GM18526 (cell line): ENCODE results near the gene SUGCT.

ENCODE experiments used
- POLR2A ChIP-seq: IDR thresholded peaks from 3 replicates; pipeline ENCODE4 v1.6.1; 2011; ENCODE audit not compliant: insufficient read length; ENCODE audit errors: extremely low read depth

Gene SUGCT

GRCh38 chr7:40298421-40298820 lies 163.6 kb downstream of the SUGCT start:
- TF ChIP-seq POLR2A, result no peak

DNA sequence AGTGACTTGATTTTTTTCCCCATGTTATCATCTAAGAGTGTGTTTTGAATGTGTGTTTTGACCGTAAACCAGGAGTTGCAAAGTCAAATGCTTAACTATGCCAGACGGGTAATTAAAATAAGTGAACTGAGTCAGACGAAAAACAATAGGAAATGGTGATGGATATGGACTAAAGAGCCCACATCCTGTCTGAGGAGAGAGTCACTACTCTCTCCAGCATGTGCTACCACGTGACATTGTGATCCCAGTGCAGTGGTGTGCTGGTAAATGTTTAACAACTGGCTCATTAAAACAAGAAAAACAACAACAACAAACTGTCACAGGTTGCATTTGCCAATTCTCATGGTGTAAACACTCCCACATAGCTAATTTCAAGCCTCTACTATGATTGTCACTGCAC lies 164.3 kb downstream of the SUGCT start:
- TF ChIP-seq POLR2A, result no peak

DNA sequence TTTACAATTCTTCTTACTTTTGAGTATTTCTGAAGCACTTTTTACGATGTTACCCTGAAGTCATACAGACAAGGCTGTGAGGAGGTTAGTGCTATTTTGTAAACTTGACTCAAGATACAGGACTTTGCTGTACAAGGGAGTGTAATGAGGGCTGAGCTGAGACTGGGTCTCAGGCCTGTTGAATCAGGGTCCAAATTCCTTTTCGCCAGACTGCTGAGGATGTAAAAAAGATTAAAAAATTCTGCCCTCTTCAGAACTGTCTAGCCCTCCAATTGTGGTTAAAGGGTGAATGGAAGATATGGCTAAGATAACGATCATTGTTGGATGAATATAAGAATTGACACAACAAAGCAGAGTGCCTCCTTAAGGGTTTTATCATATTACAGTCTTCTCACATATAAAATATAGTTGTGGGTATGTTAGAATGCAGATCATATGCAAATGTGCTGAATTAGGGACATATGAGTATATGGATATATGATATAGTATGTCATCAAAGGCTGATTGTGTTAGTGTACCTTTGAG lies 165.4 kb downstream of the SUGCT start:
- TF ChIP-seq POLR2A, result no peak

DNA sequence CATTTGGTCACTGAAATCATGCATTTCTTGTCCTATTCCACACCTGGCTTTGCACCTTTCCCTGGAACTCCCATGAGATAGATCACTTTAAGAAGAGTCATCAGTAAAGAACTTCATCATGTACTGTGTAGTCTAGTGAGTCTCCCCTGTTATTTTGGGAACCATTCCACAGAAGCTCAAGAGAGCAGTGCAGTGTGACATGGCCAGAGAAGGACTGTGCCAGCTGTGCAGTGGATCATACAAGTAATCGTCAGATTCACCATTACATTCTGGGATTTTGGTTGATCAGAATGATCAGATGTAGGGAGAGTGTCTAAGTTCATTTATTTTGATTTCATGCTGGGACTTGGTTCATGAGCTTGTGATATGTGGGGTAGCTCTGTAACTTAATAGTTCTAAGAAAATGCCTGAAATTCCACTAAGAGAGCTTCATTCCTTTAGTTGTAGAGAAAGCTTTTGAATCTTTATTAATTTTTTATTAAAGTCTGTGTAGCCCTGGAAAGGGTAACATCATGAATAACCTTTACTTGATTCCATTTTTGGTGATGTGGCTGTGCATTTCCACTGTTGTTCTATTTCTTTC lies 166.8 kb downstream of the SUGCT start:
- no peak for TF ChIP-seq POLR2A

GRCh38 chr7:40303996-40304395 lies 169.2 kb downstream of the SUGCT start:
- no peak for TF ChIP-seq POLR2A

GRCh38 chr7:40305229-40305628 lies 170.4 kb downstream of the SUGCT start:
- TF ChIP-seq POLR2A, result no peak

DNA sequence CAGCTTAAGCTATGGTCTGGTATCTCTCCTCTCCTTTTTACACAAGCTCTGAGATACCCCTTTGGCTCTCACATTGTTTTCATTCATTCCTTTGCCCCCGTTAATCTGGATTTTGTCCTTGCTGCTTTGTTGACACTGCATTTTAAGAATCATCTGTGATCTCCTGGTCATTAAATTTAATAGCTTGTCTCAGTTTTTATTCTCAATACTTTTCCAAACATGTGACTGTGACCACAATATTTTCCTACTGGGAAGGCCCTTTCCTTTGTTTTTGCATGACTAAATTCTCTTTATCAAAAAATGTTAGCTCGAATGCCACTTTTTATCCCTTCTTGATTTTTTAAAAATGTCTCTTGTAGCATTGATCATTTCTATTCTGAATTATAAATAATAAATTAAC lies 171.2 kb downstream of the SUGCT start:
- TF ChIP-seq POLR2A, result no peak

- TF ChIP-seq POLR2A, result no peak
Measured at GRCh38 chr7:40306596-40306995, 171.8 kb downstream of the SUGCT start.

DNA sequence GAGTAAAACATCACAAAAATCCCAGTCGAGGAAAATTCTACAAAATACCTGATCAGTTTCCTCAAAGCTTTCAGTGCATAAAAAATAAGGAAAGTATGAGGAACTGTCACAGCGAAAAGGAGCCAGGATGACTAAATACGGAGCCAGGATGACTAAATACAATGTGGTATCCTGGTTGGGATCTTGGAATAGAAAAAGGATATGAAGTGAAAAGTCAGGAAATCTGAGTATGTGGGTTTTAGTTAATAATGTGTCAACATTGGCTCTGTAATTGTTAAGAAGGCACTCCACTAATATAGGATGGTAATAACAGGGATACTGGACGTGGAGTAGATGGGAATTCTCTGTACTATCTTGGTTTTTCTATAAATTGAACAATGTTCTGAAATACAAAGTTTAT lies 175.5 kb downstream of the SUGCT start:
- TF ChIP-seq POLR2A, result no peak

DNA sequence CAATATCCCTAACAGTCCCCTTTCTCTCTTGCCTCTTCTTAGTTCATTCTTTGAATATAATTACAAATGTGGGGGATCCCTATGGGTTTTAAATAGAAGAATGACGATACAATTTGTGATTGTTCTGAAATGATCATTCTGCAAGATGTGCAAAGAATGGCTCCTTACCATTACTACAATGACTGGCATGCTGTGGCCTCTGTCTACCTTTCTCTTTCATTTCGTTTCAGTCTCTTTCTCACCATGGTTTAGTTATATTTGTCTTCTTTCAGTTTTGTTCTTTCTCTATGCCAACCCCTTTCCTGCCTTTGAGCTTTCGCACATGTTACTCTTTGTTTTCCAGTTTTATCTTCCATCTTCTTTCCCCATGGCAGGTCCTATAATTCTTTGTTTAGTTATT lies 176.5 kb downstream of the SUGCT start:
- TF ChIP-seq POLR2A, result no peak

- no peak for TF ChIP-seq POLR2A
Measured at GRCh38 chr7:40315277-40315676, 180.5 kb downstream of the SUGCT start.

GRCh38 chr7:40316176-40316575 lies 181.4 kb downstream of the SUGCT start:
- TF ChIP-seq POLR2A, result no peak

GRCh38 chr7:40324914-40325313 lies 190.1 kb downstream of the SUGCT start:
- no peak for TF ChIP-seq POLR2A

DNA sequence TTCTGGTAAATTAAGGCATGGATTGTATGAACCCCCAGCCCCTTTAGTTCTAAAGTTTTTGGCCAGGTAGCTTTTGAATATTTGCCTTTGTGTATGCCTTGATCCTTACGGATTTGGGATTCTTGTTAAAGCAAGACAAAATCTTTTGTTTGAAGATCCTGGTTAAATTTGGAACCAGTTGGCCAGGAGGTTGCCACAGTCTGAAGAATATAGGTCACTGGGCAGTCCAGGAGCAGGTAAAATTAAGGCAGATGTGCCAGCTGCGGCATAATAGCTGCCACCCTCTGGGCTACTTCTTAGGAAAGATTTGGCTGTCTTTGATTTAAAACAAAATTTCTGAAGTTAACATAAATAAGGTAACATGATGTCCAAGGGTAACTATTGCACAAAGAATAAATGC lies 192.3 kb downstream of the SUGCT start:
- TF ChIP-seq POLR2A, result no peak

DNA sequence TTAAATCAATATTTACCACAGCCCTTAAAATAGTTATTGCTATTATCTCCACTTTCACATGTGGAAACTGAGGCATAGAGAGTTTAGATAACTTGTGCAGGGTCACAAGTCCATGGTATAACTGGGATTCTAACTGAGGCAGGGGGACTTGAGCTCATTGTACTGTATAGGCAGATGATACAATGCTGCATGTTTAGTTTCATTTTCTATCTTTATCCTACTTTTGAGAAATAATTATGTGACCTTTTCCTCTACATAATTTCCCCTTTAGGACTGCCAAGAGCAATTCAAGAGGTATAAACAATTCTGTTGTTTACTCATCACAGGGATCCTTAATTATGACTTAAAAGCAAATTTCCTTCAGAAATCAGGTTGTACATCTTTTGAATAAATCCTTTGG lies 193.1 kb downstream of the SUGCT start:
- TF ChIP-seq POLR2A, result no peak

- no peak for TF ChIP-seq POLR2A
Measured at GRCh38 chr7:40329601-40330153, 194.9 kb downstream of the SUGCT start.

DNA sequence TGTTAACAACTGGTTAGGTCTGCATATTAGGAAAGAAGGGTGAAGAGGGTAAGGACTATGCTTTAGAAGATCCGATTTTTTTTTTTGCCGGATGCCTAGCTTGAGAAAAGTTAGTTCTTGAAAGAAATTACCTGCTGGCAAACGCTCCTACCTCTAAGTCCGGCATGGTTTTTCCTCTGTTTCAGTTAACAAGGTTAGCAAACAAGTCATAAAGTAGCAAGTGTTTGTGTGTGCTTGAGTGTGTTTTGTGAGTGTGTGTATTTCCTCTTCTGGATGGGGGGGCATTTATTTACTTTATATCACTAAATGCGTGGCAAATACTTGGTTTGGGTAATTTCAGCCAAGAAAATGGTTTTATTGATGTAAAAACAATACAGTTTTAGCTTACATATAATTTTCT lies 195.6 kb downstream of the SUGCT start:
- no peak for TF ChIP-seq POLR2A
